Stomach (tissue), 4 donors: ENCODE results near the gene CDK9.

Experiments used
- EP300 ChIP-seq: sonication (generic); formaldehyde crosslinking; IDR thresholded peaks from one replicate; pipeline ENCODE4 v1.6.1; 2017; ENCODE audit warnings: antibody characterized with exemption
- POLR2A ChIP-seq, 4 donors: fragments of 450-650 bp; IDR thresholded peaks; one replicate each; pipeline ENCODE4 v1.6.1; 2016; ENCODE audit warnings: antibody characterized with exemption in 4 of 4, control low read depth in 2 of 4, mild to moderate bottlenecking in 1 of 4, moderate library complexity in 1 of 4
- TF ChIP-seq, protein P1 (sequence below), 7 experiments: fragments of 450-650 bp in 4 of 7; fragments of 200-600 bp in 3 of 7; sonication (generic) in 3 of 7; IDR thresholded peaks; one replicate each; pipeline ENCODE4 v1.5.1; 2016 to 2019; ENCODE audit warnings: antibody characterized with exemption in 7 of 7, control low read depth in 2 of 7, mild to moderate bottlenecking in 1 of 7

DNA sequence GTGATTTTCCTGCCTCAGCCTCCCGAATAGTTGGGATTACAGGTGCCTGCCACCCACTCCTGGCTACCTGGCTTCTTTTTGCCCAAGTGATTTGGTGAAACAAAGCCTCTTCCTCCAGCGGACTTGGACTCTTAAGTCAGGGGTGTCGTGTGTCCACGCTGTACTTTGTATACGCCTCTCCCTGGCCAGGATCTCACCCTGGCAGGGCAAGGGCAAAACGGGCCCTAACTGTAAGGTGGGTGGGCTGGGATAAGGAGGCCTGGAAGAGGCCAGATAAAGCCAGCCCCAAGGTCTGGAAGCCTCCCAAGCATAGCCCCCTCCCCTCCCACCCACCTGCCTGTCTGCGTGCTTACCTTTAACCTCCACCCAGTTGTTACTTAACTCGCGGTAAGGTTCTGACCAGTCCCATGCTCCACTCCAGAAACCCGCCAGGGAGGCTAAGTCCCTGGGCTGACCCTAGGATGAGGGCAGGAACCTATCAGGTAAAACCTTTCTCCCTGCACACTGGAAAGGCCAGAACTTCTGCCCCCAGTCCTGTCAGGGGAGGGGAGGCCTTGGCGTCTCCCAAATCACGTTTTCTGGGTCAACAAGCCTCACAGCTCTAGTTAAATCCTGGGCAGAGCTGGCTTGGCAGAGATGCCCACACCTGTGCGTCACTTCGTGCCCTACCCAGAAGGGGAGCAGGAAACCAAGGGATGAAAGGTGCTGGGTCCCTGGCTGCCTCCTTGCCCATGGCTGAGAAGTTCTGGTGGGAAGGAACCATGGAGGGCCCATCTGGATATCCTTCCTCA lies 8.4 kb downstream of the CDK9 start:
- TF ChIP-seq, protein P1, sequence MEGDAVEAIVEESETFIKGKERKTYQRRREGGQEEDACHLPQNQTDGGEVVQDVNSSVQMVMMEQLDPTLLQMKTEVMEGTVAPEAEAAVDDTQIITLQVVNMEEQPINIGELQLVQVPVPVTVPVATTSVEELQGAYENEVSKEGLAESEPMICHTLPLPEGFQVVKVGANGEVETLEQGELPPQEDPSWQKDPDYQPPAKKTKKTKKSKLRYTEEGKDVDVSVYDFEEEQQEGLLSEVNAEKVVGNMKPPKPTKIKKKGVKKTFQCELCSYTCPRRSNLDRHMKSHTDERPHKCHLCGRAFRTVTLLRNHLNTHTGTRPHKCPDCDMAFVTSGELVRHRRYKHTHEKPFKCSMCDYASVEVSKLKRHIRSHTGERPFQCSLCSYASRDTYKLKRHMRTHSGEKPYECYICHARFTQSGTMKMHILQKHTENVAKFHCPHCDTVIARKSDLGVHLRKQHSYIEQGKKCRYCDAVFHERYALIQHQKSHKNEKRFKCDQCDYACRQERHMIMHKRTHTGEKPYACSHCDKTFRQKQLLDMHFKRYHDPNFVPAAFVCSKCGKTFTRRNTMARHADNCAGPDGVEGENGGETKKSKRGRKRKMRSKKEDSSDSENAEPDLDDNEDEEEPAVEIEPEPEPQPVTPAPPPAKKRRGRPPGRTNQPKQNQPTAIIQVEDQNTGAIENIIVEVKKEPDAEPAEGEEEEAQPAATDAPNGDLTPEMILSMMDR (IDR thresholded peaks at IDR 0.05), result no peak
- TF ChIP-seq POLR2A (IDR thresholded peaks at IDR 0.05), result no peak
- no peak for TF ChIP-seq EP300
